HepG2 (cell line): ENCODE measurements around the gene PDCD2. TPM values are rescaled to one million over a fixed set of nuclear protein-coding genes. Genes with fewer than 3 reads are reported as not detected.

Experiments
- AKAP8 ChIP-seq: sonication (generic); formaldehyde crosslinking; IDR thresholded peaks from 2 replicates; pipeline ENCODE4 v1.5.1; 2020; ENCODE audit warnings: mild to moderate bottlenecking, missing genetic modification reagents
- ATF3 ChIP-seq: sonication (generic); formaldehyde crosslinking; IDR thresholded peaks from 2 replicates; pipeline ENCODE4 v1.4.0; 2020; ENCODE audit warnings: missing genetic modification reagents
- CBX1 ChIP-seq: IDR thresholded peaks from one replicate; pipeline ENCODE4 v1.6.1; 2016; ENCODE audit warnings: antibody characterized with exemption, low read depth
- CCDC6 ChIP-seq: sonication (generic); formaldehyde crosslinking; IDR thresholded peaks from 2 replicates; pipeline ENCODE4 v1.8.1; 2022; ENCODE audit warnings: mild to moderate bottlenecking, missing genetic modification reagents, moderate library complexity
- CREM ChIP-seq, 2 experiments: sonication (generic) in 1 of 2; formaldehyde crosslinking in 1 of 2; IDR thresholded peaks; 2 replicates each; pipeline versions ENCODE4 v1.4.0 to v1.6.1; 2016 to 2020; ENCODE audit warnings: antibody characterized with exemption in 1 of 2, mild to moderate bottlenecking in 1 of 2, missing genetic modification reagents in 1 of 2
- FOSL2 ChIP-seq: sonication (generic); formaldehyde crosslinking; IDR thresholded peaks from 2 replicates; pipeline ENCODE4 v1.4.0; 2020; ENCODE audit warnings: missing genetic modification reagents
- GPN1 ChIP-seq: sonication (generic); formaldehyde crosslinking; IDR thresholded peaks from 2 replicates; pipeline ENCODE4 v1.5.1; 2020; ENCODE audit warnings: missing genetic modification reagents, borderline replicate concordance
- HDAC2 ChIP-seq: sonication (generic); formaldehyde crosslinking; IDR thresholded peaks from 2 replicates; pipeline ENCODE4 v1.4.0; 2020; ENCODE audit warnings: missing genetic modification reagents
- HIC2 ChIP-seq: sonication (generic); formaldehyde crosslinking; IDR thresholded peaks from 2 replicates; pipeline ENCODE4 v1.9.0; 2022; ENCODE audit warnings: low read depth, missing genetic modification reagents
- KLF9 ChIP-seq: IDR thresholded peaks from 2 replicates; pipeline ENCODE4 v1.6.1; 2016; ENCODE audit warnings: low read depth
- MAFF ChIP-seq: IDR thresholded peaks from 2 replicates; pipeline ENCODE4 v1.6.1; 2011; ENCODE audit warnings: low read depth, low read length, improper control_type of control experiment
- MXD4 ChIP-seq: IDR thresholded peaks from 2 replicates; pipeline ENCODE4 v1.6.1; 2016; ENCODE audit warnings: mild to moderate bottlenecking, missing biosample characterization, missing genetic modification reagents
- TBL1XR1 ChIP-seq: fragments of 150-350 bp; IDR thresholded peaks from 2 replicates; pipeline ENCODE4 v1.6.1; 2014; ENCODE audit warnings: borderline replicate concordance, low read length; ENCODE audit not compliant: partially characterized antibody
- TMF1 ChIP-seq: sonication (generic); formaldehyde crosslinking; IDR thresholded peaks from 2 replicates; pipeline ENCODE4 v1.8.1; 2022; ENCODE audit warnings: low read depth, missing genetic modification reagents
- ZNF607 ChIP-seq: sonication (generic); formaldehyde crosslinking; IDR thresholded peaks from 2 replicates; pipeline ENCODE4 v1.5.1; 2020; ENCODE audit warnings: missing genetic modification reagents, mild to moderate bottlenecking, borderline replicate concordance
- ZNF678 ChIP-seq: sonication (generic); formaldehyde crosslinking; IDR thresholded peaks from 2 replicates; pipeline ENCODE4 v1.4.0; 2020; ENCODE audit warnings: mild to moderate bottlenecking, missing genetic modification reagents
- ZNF687 ChIP-seq: sonication (generic); formaldehyde crosslinking; IDR thresholded peaks from 2 replicates; pipeline ENCODE4 v1.5.1; 2020; ENCODE audit warnings: mild to moderate bottlenecking, missing genetic modification reagents, moderate library complexity
- ZNF720 ChIP-seq: sonication (generic); formaldehyde crosslinking; IDR thresholded peaks from 2 replicates; pipeline ENCODE4 v1.4.0; 2020; ENCODE audit warnings: missing genetic modification reagents
- ZSCAN5A ChIP-seq: sonication (generic); formaldehyde crosslinking; IDR thresholded peaks from 2 replicates; pipeline ENCODE4 v1.8.0; 2022; ENCODE audit warnings: mild to moderate bottlenecking, missing genetic modification reagents, borderline replicate concordance
- polyA plus RNA-seq, 8 experiments: library from polyadenylated mRNA; depleted of rRNA in 3 of 8; stranded (reverse) in 7 of 8; unstranded in 1 of 8; fragments of >200 nt; fragmentation: Illumina TruSeq in 4 of 8; extraction: Trizol in 4 of 8; gene quantifications; 2 replicates each; pipeline versions ENCODE4 v1.2.1 to v1.2.3, GENCODE V29; 2011 to 2016; ENCODE audit warnings: low read depth in 4 of 8, missing spikeins in 1 of 8, mixed read lengths in 1 of 8; ENCODE audit not compliant: insufficient read depth in 1 of 8
- total RNA-seq, 5 experiments: library from RNA; depleted of rRNA; stranded (reverse); fragments of >200 nt; fragmentation: Illumina TruSeq; extraction: Trizol; gene quantifications; 2 replicates each; pipeline ENCODE4 v1.2.3, GENCODE V29; 2016; ENCODE audit warnings: low read depth in 1 of 5

PDCD2 gene
- total and polyA plus RNA-seq, 2 of the 13 experiments (the other 11 are each of a cell fraction or from before 2014, with no cell fraction given) = 83.6 to 133 TPM

- TF ChIP-seq CREM (IDR thresholded peaks at IDR 0.05) (peak; percentile 79), CREM (CRISPR knock-in tag; IDR thresholded peaks at IDR 0.05) (no peak), CBX1 (peak; percentile 39), ZNF687 (peak; percentile 87), HIC2 (CRISPR knock-in tag) (peak; percentile 35; the same call in 1 of the 2 replicates), ZNF720 (CRISPR knock-in tag) (0 out of 2 replicates have a peak, but pooled peaks have one; percentile 42), TBL1XR1 (peak; percentile 71), AKAP8 (peak; percentile 74; the same call in 1 of the 2 replicates), KLF9 (no peak), FOSL2 (CRISPR knock-in tag) (peak; percentile 18; the same call in 1 of the 2 replicates), MAFF (no peak), ZNF607 (0 out of 2 replicates have a peak, but pooled peaks have one; percentile 29), CCDC6 (CRISPR knock-in tag) (peak; percentile 83; the same call in 1 of the 2 replicates), HDAC2 (CRISPR knock-in tag) (peak; percentile 46), ZNF678 (no peak), ATF3 (peak; percentile 50), GPN1 (CRISPR knock-in tag) (no peak), ZSCAN5A (CRISPR knock-in tag) (peak; percentile 90; the same call in 1 of the 2 replicates), TMF1 (peak; percentile 92), MXD4 (CRISPR knock-in tag) (peak; percentile 87; the same call in 1 of the 2 replicates)
These were observed at the start of gene PDCD2 (continued) for GRCh38 chr6:170584181-170584953.
